ENCODE data around the gene ZNF184. TPM values are rescaled to one million over a fixed set of nuclear protein-coding genes. Genes with fewer than 3 reads are reported as not detected.

Gene ZNF184
- total and polyA plus RNA-seq, 12 donors, result 1.3 to 5.5 (median 3.3) TPM

DNA sequence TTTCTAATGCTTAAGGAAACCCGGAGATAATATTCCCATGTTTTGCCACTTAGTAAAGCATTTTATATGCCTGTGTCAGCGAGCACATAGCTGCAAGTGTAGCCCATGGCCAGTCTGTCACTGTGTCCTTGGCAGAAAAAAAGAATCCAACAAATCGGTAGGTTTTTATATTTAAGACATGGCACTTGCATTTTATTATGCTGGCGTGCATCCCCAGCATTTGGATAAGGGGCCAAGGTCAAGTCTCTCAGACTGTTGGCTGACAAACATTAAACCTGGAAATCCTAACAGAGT, 1.2 kb upstream of the ZNF184 start:
- Histone ChIP-seq H3K36me3 (peaks cover 0 to 21% (median 0%) of the 10 kb centered on the region in 9 donors), H3K27ac (no peak overlapping the region), H3K27me3 (no peaks in the 10 kb centered on the region), H3K4me1 (peaks cover 4 to 38% (median 23%) of the 10 kb centered on the region in 9 donors), H3K9me3 (no peaks in the 10 kb centered on the region), H3K4me3 (peak overlapping the region in 4 of 10 donors; percentile 72 to 95 (median 86))
- TF ChIP-seq, protein P1, sequence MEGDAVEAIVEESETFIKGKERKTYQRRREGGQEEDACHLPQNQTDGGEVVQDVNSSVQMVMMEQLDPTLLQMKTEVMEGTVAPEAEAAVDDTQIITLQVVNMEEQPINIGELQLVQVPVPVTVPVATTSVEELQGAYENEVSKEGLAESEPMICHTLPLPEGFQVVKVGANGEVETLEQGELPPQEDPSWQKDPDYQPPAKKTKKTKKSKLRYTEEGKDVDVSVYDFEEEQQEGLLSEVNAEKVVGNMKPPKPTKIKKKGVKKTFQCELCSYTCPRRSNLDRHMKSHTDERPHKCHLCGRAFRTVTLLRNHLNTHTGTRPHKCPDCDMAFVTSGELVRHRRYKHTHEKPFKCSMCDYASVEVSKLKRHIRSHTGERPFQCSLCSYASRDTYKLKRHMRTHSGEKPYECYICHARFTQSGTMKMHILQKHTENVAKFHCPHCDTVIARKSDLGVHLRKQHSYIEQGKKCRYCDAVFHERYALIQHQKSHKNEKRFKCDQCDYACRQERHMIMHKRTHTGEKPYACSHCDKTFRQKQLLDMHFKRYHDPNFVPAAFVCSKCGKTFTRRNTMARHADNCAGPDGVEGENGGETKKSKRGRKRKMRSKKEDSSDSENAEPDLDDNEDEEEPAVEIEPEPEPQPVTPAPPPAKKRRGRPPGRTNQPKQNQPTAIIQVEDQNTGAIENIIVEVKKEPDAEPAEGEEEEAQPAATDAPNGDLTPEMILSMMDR (IDR thresholded peaks at IDR 0.05), result no peak
- WGBS, 2 donors, result 83 to 85% methylated on average over 4 of the region's 4 CpGs
- ATAC-seq (no peak), DNase-seq (no peak)
- intact Hi-C loops (cut with DNase I), result loop anchor here in 7 of 10 donors (5.0 to 10.0 kb wide), 12 partner anchors 87 to 1511 kb away; partner anchors contain the start of gene ZNF391 (in 1 of the 7)

DNA sequence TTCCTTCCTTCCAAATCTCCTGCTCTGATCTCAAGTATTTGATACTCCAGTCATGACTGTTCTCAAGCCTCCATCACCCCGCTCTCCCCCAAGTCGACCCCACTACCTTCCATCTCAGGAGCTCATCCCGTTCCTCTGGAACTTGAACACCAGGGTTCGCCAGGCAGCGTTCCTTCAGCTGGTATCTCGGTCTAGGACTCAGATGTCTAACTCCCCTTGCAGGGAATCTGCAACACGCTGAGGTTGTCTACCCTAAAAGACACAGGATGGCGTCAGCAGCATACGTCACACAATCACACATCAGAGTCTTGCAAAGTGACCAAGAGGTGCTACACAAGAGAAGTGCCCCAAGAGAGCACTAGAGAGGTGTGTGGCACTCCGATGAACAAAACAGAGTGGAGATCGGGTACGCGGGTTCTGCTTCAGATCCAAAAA, 706 bp downstream of the ZNF184 start:
- TF ChIP-seq, protein P1 (IDR thresholded peaks at IDR 0.05), result no peak
- peak in 1 of 2 donors; percentile 51 for DNase-seq
- 2% methylated on average over 13 of the region's 13 CpGs for WGBS, 2 donors

DNA sequence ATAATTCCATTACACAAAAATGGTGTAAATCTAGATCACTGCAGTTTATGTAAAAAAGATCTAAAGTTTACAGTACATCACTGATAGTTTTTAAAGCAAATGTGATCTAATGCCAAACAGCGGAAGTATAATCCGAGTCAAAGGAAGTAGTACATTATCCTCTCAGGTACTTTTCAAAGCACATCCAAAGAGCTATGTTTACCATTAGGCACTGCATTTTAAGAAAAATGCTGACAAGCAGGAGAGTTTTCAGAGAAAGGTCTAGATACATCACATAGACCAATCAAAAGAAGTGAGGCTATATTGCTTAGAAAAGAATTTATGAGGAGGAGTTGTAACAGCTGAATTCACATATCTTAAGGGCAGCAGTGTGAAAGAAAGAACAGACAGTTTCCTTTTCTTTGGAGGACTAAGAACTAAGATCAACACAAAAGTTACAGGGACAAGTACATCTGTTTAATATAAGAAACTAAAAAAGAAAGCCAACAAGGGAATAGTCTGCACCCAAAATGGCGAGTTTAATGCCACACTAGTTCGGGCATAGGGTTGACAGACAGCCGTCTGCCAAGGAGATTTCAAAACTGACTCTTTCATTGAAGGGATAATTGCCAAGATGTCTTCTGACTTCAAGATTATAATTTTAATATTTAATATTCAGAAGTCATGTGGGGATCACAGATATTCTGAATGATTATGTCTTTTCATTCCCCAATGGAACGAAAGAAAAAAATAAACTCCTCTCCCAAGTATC, 1.4 kb downstream of the ZNF184 start:
- H3K36me3 ChIP-seq, result peaks cover 0 to 47% (median 0%) of the 10 kb centered on the region in 9 donors
- H3K4me1 ChIP-seq, result peaks cover 0 to 26% (median 16%) of the 10 kb centered on the region in 9 donors
- intact Hi-C loops (cut with DNase I), result loop anchor here in 7 of 10 donors (5.0 to 10.0 kb wide), 12 partner anchors 84 to 1513 kb away; partner anchors contain the start of gene ZNF391 (in 1 of the 7)
- DNase-seq, result no peak
- no peaks in the 10 kb centered on the region for H3K27me3 ChIP-seq
- H3K9me3 ChIP-seq, result no peaks in the 10 kb centered on the region
- TF ChIP-seq, protein P1 (IDR thresholded peaks at IDR 0.05), result no peak
- peak overlapping the region in 8 of 10 donors; percentile 55 to 97 (median 80) for H3K4me3 ChIP-seq
- H3K27ac ChIP-seq, result peak overlapping the region in 5 of 10 donors; percentile 85 to 93 (median 90)
- 52 to 59% methylated on average over 6 of the region's 6 CpGs for WGBS, 2 donors
- no peak for ATAC-seq

More for the DNA sequence above, 706 bp downstream of the ZNF184 start:
- peak; percentile 16 to 71 (median 44) for ATAC-seq
- Histone ChIP-seq H3K4me3 (peak overlapping the region; percentile 51 to 97 (median 80)), H3K27me3 (no peaks in the 10 kb centered on the region), H3K36me3 (peaks cover 0 to 40% (median 0%) of the 10 kb centered on the region in 9 donors), H3K4me1 (peaks cover 0 to 26% (median 16%) of the 10 kb centered on the region in 9 donors), H3K9me3 (no peaks in the 10 kb centered on the region), H3K27ac (peak overlapping the region in 9 of 10 donors; percentile 81 to 93 (median 90))
- intact Hi-C loops (cut with DNase I), result loop anchor here in 7 of 10 donors (5.0 to 10.0 kb wide), 12 partner anchors 85 to 1513 kb away; partner anchors contain the start of gene ZNF391 (in 1 of the 7)

DNA sequence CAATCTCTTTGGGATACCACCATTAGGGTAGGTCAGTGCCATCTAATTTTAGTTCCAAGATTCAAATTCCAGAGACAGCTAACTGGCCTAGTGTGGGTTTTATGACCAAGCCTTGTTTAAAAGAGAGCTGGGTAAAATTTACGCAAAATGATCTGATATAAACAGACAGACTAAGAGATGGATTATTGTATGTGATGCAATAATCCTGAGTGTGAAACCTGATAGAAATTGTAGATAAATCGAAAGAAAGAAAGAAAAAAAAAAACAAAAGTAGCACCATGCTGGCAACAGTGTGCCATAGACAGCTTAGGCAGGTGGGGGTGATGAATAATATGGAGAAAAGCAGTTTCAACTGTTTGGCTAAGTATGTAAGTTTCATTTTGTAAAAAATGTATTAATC, 2.9 kb downstream of the ZNF184 start:
- Histone ChIP-seq H3K9me3 (no peaks in the 10 kb centered on the region), H3K4me1 (peaks cover 0 to 26% (median 16%) of the 10 kb centered on the region in 9 donors), H3K27ac (no peak overlapping the region), H3K27me3 (no peaks in the 10 kb centered on the region), H3K4me3 (no peak overlapping the region), H3K36me3 (peaks cover 0 to 62% (median 5%) of the 10 kb centered on the region in 9 donors)
- intact Hi-C loops (cut with DNase I), result loop anchor here in 7 of 10 donors (5.0 to 10.0 kb wide), 12 partner anchors 83 to 1515 kb away; partner anchors contain the start of gene ZNF391 (in 1 of the 7)
- WGBS, 2 donors, result 94 to 98% methylated on average over 2 of the region's 2 CpGs
- ATAC-seq (no peak), DNase-seq (no peak)
- TF ChIP-seq, protein P1 (IDR thresholded peaks at IDR 0.05), result no peak
